ENCODE results near the gene SLC6A4.

DNA sequence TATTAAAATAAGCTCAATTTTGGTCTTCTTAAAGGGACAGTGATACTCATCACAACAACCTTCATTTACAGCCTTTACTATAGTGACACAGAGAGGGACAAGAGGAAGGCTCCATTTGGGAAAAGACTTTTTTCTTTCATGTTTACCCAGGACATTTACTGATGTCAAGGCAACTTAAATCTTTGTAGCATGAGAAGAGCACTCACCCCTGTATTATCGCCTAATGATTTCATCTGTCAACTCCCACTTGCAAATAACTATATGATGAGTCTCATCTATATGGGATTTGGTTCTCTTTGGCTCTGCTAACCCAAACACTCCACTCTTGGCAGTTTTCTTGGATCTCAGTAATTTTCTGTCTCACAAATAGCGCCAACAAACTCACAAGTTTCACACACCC lies 32.1 kb upstream of the SLC6A4 start:
- TF ChIP-seq, protein P1, sequence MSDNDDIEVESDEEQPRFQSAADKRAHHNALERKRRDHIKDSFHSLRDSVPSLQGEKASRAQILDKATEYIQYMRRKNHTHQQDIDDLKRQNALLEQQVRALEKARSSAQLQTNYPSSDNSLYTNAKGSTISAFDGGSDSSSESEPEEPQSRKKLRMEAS (IDR thresholded peaks at IDR 0.05; ENCODE audit: low read depth, low read length): no peak
- TF ChIP-seq, protein P2, sequence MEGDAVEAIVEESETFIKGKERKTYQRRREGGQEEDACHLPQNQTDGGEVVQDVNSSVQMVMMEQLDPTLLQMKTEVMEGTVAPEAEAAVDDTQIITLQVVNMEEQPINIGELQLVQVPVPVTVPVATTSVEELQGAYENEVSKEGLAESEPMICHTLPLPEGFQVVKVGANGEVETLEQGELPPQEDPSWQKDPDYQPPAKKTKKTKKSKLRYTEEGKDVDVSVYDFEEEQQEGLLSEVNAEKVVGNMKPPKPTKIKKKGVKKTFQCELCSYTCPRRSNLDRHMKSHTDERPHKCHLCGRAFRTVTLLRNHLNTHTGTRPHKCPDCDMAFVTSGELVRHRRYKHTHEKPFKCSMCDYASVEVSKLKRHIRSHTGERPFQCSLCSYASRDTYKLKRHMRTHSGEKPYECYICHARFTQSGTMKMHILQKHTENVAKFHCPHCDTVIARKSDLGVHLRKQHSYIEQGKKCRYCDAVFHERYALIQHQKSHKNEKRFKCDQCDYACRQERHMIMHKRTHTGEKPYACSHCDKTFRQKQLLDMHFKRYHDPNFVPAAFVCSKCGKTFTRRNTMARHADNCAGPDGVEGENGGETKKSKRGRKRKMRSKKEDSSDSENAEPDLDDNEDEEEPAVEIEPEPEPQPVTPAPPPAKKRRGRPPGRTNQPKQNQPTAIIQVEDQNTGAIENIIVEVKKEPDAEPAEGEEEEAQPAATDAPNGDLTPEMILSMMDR (IDR thresholded peaks at IDR 0.05; ENCODE audit: low read depth, low read length): no peak
- TF ChIP-seq POLR2A (IDR thresholded peaks at IDR 0.05; ENCODE audit: extremely low read depth, insufficient read length): no peak
- no peak for TF ChIP-seq MYC (IDR thresholded peaks at IDR 0.05; ENCODE audit: low read depth, low read length)
